SU-DHL-6 (cell line): Measurements from ENCODE around the gene ASCL4.

Experiments used
- EZH2phosphoT487 ChIP-seq: fragments of 200-600 bp; sonication (generic), shearing (Covaris generic); conservative IDR thresholded peaks from 2 replicates; pipeline ENCODE4 v1.6.1; 2018; ENCODE audit warnings: mild to moderate bottlenecking, antibody characterized with exemption, low read length, moderate library complexity, mixed read lengths
- TF ChIP-seq, protein P1 (sequence below): fragments of 200-600 bp; sonication (generic); IDR thresholded peaks from one replicate; pipeline ENCODE4 v1.5.1; 2017; ENCODE audit warnings: antibody characterized with exemption, mild to moderate bottlenecking, low read length, moderate library complexity; ENCODE audit not compliant: insufficient read depth, poor library complexity, severe bottlenecking

DNA sequence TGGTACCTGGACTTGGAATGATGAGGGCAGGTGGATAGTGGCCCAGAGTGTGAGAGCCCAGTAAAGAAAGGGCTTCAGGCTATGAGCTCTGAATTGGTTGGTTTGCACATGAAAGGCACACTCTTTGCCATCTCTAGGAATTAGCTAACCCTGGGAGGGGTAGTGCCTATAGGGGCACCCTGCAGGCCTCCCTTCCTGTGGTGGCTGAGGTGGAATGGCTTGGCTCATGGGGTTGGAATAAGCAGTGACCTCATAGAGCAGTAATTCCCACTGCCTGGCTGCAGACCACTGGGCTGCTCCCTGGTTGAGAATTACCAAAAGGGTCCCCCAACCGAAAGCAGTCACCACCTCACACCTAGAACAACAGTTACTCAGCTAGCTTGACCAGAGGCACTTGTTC, 42.7 kb downstream of the ASCL4 start:
- TF ChIP-seq, protein P1, sequence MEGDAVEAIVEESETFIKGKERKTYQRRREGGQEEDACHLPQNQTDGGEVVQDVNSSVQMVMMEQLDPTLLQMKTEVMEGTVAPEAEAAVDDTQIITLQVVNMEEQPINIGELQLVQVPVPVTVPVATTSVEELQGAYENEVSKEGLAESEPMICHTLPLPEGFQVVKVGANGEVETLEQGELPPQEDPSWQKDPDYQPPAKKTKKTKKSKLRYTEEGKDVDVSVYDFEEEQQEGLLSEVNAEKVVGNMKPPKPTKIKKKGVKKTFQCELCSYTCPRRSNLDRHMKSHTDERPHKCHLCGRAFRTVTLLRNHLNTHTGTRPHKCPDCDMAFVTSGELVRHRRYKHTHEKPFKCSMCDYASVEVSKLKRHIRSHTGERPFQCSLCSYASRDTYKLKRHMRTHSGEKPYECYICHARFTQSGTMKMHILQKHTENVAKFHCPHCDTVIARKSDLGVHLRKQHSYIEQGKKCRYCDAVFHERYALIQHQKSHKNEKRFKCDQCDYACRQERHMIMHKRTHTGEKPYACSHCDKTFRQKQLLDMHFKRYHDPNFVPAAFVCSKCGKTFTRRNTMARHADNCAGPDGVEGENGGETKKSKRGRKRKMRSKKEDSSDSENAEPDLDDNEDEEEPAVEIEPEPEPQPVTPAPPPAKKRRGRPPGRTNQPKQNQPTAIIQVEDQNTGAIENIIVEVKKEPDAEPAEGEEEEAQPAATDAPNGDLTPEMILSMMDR = no peak
- TF ChIP-seq EZH2phosphoT487 = no peak
